Measurements from ENCODE around the gene CCT8. TPM values are rescaled to one million over a fixed set of nuclear protein-coding genes. Genes with fewer than 3 reads are reported as not detected.

The CCT8 gene
- total RNA-seq, 4 donors from 2014 or later, result 91.8 to 119 (median 99.1) TPM

- Histone ChIP-seq H3K4me3 (no peak overlapping the region), H3K27ac (no peak overlapping the region), H3K36me3 (peaks cover 0 to 17% of the 10 kb centered on the region in 2 donors), H3K27me3 (no peaks in the 10 kb centered on the region), H3K4me1 (peaks cover 0 to 4% of the 10 kb centered on the region in 2 donors), H3K9me3 (no peaks in the 10 kb centered on the region)
- in situ Hi-C loops (cut with MboI; ENCODE audit: low sequenced_read_pairs in 4 of 4), result no loop called here
- ATAC-seq (no peak), DNase-seq (no peak)
- TF ChIP-seq CTCF (IDR thresholded peaks at IDR 0.05 in 4 of 5, conservative IDR thresholded peaks at IDR 0.05 in 1 of 5) (no peak), POLR2A (IDR thresholded peaks at IDR 0.05) (no peak)
- intact Hi-C loops (cut with DNase I; ENCODE audit: low total_unique reads), result no loop called here
Measured at GRCh38 chr21:29007810-29008209, 65.6 kb downstream of the CCT8 start.

GRCh38 chr21:29007135-29007534 lies 66.3 kb downstream of the CCT8 start:
- intact Hi-C loops (cut with DNase I; ENCODE audit: low total_unique reads), result no loop called here
- H3K4me3 ChIP-seq, result no peak overlapping the region
- in situ Hi-C loops (cut with MboI; ENCODE audit: low sequenced_read_pairs in 4 of 4), result no loop called here
- no peak for DNase-seq
- H3K9me3 ChIP-seq, result no peaks in the 10 kb centered on the region
- no peaks in the 10 kb centered on the region for H3K27me3 ChIP-seq
- H3K4me1 ChIP-seq, result peaks cover 0 to 4% of the 10 kb centered on the region in 2 donors
- H3K36me3 ChIP-seq, result peaks cover 0 to 17% of the 10 kb centered on the region in 2 donors
- no peak overlapping the region for H3K27ac ChIP-seq
- ATAC-seq, result no peak
- TF ChIP-seq POLR2A (IDR thresholded peaks at IDR 0.05) (no peak), CTCF (IDR thresholded peaks at IDR 0.05 in 4 of 5, conservative IDR thresholded peaks at IDR 0.05 in 1 of 5) (no peak)

Other genes with a start within 250 kb of the CCT8 start
- gene LTN1, start 80.8 kb downstream of the CCT8 start, total RNA-seq, result 10 to 100 TPM; 22.7 to 33.3 (median 23.2) TPM
- 10 to 100 TPM; 16.8 to 29.6 (median 26.4) TPM for gene RWDD2B, start 54.3 kb downstream of the CCT8 start, total RNA-seq
- gene USP16, start 49.0 kb downstream of the CCT8 start, total RNA-seq, result 10 to 100 TPM; 25.0 to 37.2 (median 32.1) TPM
- gene MAP3K7CL, start 57.0 kb upstream of the CCT8 start, total RNA-seq, result 10 to 100 TPM in 2 of 4 donors, 1 to 10 TPM in 1, not detected in 1; 4.3 to 17.4 (median 15.5) TPM
- 10 to 100 TPM; 52.4 to 72.7 (median 62.7) TPM for gene BACH1, start 225.3 kb upstream of the CCT8 start, total RNA-seq

All from gastrocnemius medialis (tissue), 4 donors.